Measurements from ENCODE around the gene NFKBIE. TPM values are rescaled to one million over a fixed set of nuclear protein-coding genes. Genes with fewer than 3 reads are reported as not detected.

NFKBIE gene
- total and polyA plus RNA-seq, 12 donors: 1.5 to 8.7 (median 3.6) TPM

DNA sequence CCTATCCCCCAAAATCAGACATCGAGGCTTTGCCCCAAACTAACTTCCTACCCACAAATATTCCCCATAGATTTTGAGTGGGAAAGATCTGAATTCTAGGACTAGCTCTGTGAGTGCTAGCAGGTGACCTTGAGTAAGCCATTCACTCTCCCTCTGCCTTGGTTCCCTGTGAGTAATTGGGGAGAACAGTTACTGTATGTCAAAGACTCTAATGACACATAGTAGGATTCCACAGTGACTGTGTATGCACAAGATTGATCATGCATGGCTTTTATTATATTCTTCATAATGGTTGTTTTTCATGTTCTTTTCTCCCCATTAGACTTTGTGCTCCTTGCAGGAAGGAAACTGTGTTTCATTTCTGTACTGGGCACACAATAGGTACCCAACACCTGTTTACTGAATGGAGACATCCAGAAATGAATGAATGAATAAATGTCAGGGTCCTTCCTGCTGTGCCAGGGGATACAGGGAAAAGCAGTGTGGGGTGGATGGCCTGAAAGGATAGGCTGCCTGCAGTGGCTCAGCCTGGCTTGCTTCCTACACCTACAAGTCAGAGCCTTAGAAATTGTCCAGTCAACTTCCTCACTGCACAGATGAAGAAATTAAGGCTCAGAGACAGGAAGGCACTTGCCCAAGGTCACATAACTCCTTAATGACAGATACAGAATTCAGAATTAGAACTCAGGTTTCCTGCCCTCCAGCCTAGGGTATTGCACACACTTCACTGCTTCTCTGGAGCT, 4.0 kb upstream of the NFKBIE start:
- no peak for DNase-seq

DNA sequence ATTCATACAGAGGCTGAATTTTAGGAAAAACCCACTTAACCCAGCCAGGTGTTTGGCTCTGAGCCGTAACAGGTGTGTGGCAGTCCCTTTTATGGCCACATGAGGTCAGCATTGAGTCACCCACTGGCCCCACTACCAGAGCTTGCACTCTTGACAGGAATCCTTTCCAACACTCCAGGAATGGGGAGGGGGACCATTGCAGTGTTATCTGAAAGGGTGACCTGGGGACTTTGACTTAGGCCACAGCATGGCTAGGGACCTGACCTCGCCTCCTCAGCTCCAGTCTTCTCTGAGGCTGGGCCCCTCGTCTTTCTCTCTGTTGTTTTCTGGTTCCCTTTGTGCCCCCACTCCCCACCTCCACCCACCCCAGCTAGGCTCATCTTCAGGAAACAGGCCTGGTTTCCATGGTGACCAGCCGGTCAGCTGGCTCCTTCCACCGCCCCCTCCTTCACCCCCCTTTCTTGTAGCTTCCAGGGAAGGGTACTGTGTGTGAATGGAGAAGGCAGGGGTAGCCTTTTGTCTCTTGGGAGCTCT, 2.8 kb upstream of the NFKBIE start:
- Histone ChIP-seq H3K27ac (no peak overlapping the region), H3K4me3 (no peak overlapping the region), H3K36me3 (no peaks in the 10 kb centered on the region), H3K4me1 (peaks cover 10 to 25% (median 18%) of the 10 kb centered on the region in 9 donors), H3K27me3 (peaks cover 10 to 54% (median 42%) of the 10 kb centered on the region in 7 donors), H3K9me3 (no peaks in the 10 kb centered on the region)
- TF ChIP-seq, protein P1, sequence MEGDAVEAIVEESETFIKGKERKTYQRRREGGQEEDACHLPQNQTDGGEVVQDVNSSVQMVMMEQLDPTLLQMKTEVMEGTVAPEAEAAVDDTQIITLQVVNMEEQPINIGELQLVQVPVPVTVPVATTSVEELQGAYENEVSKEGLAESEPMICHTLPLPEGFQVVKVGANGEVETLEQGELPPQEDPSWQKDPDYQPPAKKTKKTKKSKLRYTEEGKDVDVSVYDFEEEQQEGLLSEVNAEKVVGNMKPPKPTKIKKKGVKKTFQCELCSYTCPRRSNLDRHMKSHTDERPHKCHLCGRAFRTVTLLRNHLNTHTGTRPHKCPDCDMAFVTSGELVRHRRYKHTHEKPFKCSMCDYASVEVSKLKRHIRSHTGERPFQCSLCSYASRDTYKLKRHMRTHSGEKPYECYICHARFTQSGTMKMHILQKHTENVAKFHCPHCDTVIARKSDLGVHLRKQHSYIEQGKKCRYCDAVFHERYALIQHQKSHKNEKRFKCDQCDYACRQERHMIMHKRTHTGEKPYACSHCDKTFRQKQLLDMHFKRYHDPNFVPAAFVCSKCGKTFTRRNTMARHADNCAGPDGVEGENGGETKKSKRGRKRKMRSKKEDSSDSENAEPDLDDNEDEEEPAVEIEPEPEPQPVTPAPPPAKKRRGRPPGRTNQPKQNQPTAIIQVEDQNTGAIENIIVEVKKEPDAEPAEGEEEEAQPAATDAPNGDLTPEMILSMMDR (IDR thresholded peaks at IDR 0.05): peak; percentile 82 to 97 (median 91)
- WGBS, 2 donors: 23 to 25% methylated on average over 5 of the region's 5 CpGs
- DNase-seq: no peak
- intact Hi-C loops (cut with DNase I): loop anchor here (2.0 to 10.0 kb wide), 6 partner anchors 34 to 171 kb away; partner anchors contain the start of gene AARS2 (in 1 of the 10)
- ATAC-seq: peak in 1 of 8 donors; percentile 10

More for the DNA sequence above, 4.0 kb upstream of the NFKBIE start:
- no peaks in the 10 kb centered on the region for H3K9me3 ChIP-seq
- intact Hi-C loops (cut with DNase I): loop anchor here (2.0 to 10.0 kb wide), 6 partner anchors 33 to 172 kb away; partner anchors contain the start of gene AARS2 (in 1 of the 10)
- WGBS, 2 donors: 67 to 91% methylated on average over 1 of the region's 1 CpG
- H3K4me3 ChIP-seq: no peak overlapping the region
- ATAC-seq: no peak
- no peaks in the 10 kb centered on the region for H3K36me3 ChIP-seq
- H3K27ac ChIP-seq: no peak overlapping the region
- H3K27me3 ChIP-seq: peaks cover 10 to 66% (median 53%) of the 10 kb centered on the region in 7 donors
- H3K4me1 ChIP-seq: peaks cover 3 to 13% (median 7%) of the 10 kb centered on the region in 9 donors
- TF ChIP-seq, protein P1 (IDR thresholded peaks at IDR 0.05): no peak

DNA sequence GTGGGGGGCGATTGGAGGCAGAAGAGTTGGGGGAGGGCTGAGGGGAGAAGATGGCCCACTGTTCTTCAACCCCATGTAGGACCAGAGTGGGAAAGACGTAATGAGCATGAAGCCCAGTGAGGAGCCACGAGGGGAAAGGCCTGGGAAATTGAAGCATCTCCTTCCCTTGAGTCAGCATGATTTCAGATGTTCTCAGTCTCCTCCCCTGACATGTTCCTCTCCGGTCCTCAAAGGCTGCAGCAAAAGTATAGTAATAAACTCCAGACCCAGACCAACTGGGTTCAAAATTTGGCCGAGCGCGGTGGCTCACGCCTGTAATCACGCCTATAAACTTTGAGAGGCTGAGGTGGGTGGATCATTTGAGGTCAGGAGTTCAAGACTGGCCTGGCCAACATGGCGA, 1.9 kb upstream of the NFKBIE start:
- Histone ChIP-seq H3K36me3 (peaks cover 0 to 6% (median 0%) of the 10 kb centered on the region in 9 donors), H3K4me3 (no peak overlapping the region), H3K27me3 (peaks cover 10 to 45% (median 32%) of the 10 kb centered on the region in 7 donors), H3K9me3 (no peaks in the 10 kb centered on the region), H3K27ac (no peak overlapping the region), H3K4me1 (peaks cover 18 to 34% (median 27%) of the 10 kb centered on the region in 9 donors)
- 69 to 72% methylated on average over 10 of the region's 10 CpGs for WGBS, 2 donors
- TF ChIP-seq, protein P1 (IDR thresholded peaks at IDR 0.05): no peak
- intact Hi-C loops (cut with DNase I): loop anchor here in 5 of 10 donors (1.0 to 10.0 kb wide), 7 partner anchors 35 to 170 kb away; partner anchors contain the start of gene AARS2 (in 1 of the 5)
- DNase-seq: no peak
- no peak for ATAC-seq

DNA sequence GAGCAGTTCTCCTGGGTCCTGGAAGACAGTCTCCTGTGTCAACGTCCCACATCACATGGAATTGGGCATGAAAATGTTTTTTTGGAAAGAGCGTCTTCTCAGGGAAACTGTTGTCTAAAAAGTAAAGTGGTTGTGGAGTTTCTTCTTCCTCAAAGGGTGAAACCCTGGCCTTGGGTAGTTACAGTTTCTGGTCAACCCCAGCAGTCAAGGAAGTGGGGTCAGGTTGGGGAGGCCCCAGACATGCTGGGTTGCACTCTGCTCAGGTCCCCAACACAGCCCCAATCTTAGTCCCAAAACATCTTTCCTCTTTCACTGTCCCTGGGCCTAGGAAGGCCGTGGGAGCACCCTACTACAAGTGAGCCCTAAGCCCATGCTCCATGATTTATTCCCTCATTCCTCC, 996 bp upstream of the NFKBIE start:
- no peaks in the 10 kb centered on the region for H3K9me3 ChIP-seq
- no peak for DNase-seq
- H3K4me1 ChIP-seq: peaks cover 18 to 43% (median 29%) of the 10 kb centered on the region in 9 donors
- intact Hi-C loops (cut with DNase I): loop anchor here in 5 of 10 donors (2.0 to 10.0 kb wide), 6 partner anchors 36 to 169 kb away; partner anchors contain the start of gene AARS2 (in 1 of the 5)
- peaks cover 0 to 15% (median 0%) of the 10 kb centered on the region in 9 donors for H3K36me3 ChIP-seq
- peaks cover 10 to 37% (median 23%) of the 10 kb centered on the region in 7 donors for H3K27me3 ChIP-seq
- no peak overlapping the region for H3K27ac ChIP-seq
- no peak for ATAC-seq
- TF ChIP-seq, protein P1 (IDR thresholded peaks at IDR 0.05): no peak
- H3K4me3 ChIP-seq: no peak overlapping the region
- WGBS, 2 donors: 78 to 82% methylated on average over 3 of the region's 3 CpGs

All from heart right ventricle (tissue), 16 donors.